Activated CD8-positive, alpha-beta memory T cell treated with anti-CD3 and anti-CD28 coated beads, Interleukin-2, amount 10 ng/mL, durations not matched to agents 7 days and 5 days (primary cell): ENCODE data around the gene PSMA7. TPM values are rescaled to one million over a fixed set of nuclear protein-coding genes. Genes with fewer than 3 reads are reported as not detected.

Experiments used
- ATAC-seq: fragments of 150-1000 bp; cut with Tn5 transposase; one replicate; pipeline ENCODE4 v1.10.0; 2021; ENCODE audit warnings: moderate library complexity
- CTCF ChIA-PET: fragments of 350-600 bp; sonication (Branson Sonifier 250); formaldehyde crosslinking; loops from one replicate; lab custom pipeline; 2021; ENCODE audit warnings: antibody characterized with exemption; lab: Charles Lee
- DNase-seq: peaks from one replicate; pipeline ENCODE4 v3.0.0-alpha.2; 2020
- H3K27ac Mint-ChIP-seq: one replicate; pipeline ENCODE4 v1.8.0; 2021; ENCODE audit warnings: mild to moderate bottlenecking, mixed read lengths
- H3K27me3 Mint-ChIP-seq: one replicate; pipeline ENCODE4 v1.8.0; 2021; ENCODE audit warnings: mixed read lengths
- H3K36me3 Mint-ChIP-seq: one replicate; pipeline ENCODE4 v1.8.0; 2021; ENCODE audit warnings: mild to moderate bottlenecking, mixed read lengths
- H3K4me1 Mint-ChIP-seq: one replicate; pipeline ENCODE4 v1.8.0; 2021; ENCODE audit warnings: mixed read lengths
- H3K4me3 Mint-ChIP-seq: one replicate; pipeline ENCODE4 v1.8.0; 2021; ENCODE audit warnings: mild to moderate bottlenecking, moderate library complexity, mixed read lengths
- H3K9me3 Mint-ChIP-seq: one replicate; pipeline ENCODE4 v1.8.0; 2022; ENCODE audit warnings: low read depth, mixed read lengths
- total RNA-seq, 2 experiments: library from RNA; stranded (reverse); gene quantifications; one replicate each; pipeline ENCODE4 v1.2.3, GENCODE V29; 2021

PSMA7 gene
- total RNA-seq = 100 to 1,000 TPM; 287 to 359 TPM

DNA sequence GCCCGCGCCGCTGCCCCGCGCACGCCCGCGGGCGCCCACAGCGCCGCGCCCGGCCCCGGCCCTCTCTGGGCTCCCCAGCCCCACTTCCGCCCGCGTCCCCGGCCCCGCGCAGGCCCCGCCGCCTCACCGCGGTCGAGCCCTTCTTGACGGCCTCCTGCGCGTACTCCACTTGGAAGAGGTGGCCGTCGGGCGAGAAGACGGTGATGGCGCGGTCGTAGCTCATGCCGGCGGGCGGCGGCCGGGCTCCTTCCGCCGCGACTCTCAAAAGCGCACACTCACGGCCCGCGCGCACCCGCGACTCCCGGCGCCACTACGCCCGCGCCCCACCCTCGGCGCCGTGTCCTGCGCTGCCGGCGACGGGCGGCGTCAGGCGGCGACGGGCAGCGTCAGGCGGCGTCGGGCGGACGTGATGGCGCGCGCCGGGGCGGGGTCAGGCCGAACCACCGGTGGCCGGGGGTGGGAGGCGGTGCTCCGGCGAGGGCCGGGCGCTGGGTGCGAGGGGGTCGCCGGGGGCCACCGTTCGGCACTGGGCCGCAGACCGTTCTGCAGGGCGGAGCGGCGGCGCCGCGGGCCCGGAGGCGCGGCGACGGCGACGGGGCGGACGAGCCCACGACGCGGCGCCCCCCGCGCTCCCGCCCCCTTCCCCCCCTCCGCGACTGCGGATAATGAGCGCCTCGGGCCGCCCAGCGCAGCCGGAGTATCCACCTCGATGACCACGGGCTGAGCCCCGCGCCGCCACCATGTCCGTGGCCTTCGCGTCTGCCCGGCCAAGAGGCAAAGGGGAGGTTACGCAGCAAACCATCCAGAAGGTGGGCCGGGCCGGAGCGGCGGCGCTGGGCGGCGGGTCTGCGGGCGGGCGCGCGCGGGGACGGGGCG is at the start of gene PSMA7, which contains the start of gene SS18L1:
Gene PSMA7 (minus strand): TSS at position 314 of the 876 bp plus-strand sequence. CDS start 91 bp downstream, at position 223.
Gene SS18L1 (plus strand): TSS at position 689 of the 876 bp plus-strand sequence. CDS start 52 bp downstream, at position 741.
- CTCF ChIA-PET = interaction anchor here (0.8 to 2.5 kb wide), 2 partner anchors 9 to 21 kb away, joined by 4 to 20 read pairs; partner anchors contain the start of gene LSM14B
- H3K4me1 Mint-ChIP-seq = peaks cover 48% of the 10 kb centered on the region
- H3K27me3 Mint-ChIP-seq = no peaks in the 10 kb centered on the region
- peak; percentile 90 for ATAC-seq
- peaks cover 30% of the 10 kb centered on the region for H3K36me3 Mint-ChIP-seq
- peak; percentile 88 for DNase-seq
- peak within 1 kb of the TSS; percentile 91 for H3K27ac Mint-ChIP-seq
- H3K9me3 Mint-ChIP-seq = no peaks in the 10 kb centered on the region
- peak within 1 kb of the TSS; percentile 95 for H3K4me3 Mint-ChIP-seq

DNA sequence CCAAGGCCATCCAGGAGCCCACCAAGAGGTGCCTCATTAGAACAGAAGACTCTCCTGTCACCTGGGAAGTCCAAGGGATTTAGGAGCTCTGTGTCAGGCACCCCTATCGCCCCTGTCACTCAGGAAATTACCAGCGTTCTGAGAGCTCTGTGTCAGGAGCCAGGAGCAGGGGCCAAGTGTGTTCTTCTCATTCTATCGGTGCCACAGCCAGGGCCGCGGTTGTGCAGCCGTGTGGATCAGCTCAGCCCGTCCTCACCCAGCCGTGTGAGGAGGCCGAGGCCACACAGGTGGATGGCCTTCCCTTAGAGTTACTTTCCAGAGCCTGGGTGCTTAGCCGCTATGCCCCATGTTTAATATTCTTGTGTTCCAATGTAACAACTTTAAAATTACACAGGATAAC is 49.4 kb upstream of the PSMA7 start:
- DNase-seq (no peak), ATAC-seq (no peak)
- Mint-ChIP-seq H3K27ac (no peak overlapping the region), H3K4me3 (no peak overlapping the region), H3K27me3 (no peaks in the 10 kb centered on the region), H3K9me3 (no peaks in the 10 kb centered on the region), H3K4me1 (peaks cover 3% of the 10 kb centered on the region), H3K36me3 (peaks cover 8% of the 10 kb centered on the region)
- CTCF ChIA-PET = no interaction called here

DNA sequence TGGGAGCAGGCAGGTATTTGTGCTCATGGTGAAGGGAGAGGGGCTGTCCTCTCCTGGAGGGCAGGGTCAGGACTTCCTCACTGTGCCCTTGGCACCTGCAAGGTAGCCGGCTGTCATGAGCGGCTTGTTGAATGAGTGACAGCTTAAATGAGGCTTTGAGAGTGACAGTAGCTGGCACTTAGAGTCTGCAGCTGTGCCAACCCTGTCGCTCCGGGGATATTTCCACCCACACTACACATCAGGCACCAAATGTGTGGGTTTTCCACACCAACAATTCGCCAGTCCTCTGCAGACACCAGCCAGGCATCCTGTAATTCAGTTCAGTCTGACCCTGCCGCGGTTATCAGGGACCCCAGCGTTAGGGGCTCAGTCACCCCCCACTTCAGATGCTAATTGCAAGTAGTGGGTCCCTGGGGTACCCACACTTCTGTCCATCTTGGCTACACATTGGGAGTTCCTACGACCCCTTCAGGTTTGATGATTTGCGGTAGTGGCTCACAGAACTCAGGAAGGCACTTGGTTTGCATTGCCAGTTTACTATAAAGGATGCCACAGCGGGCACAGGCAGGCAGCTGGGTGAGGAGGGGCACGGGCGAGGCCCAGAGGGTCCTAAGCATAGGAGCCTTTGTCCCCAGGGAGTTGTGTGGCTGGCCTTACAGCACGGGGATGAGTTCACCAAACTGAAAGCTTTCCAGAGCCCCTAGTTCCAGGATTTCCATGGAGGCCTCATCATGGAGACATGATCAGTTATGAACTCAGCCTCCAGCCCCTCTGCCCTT is 48.8 kb upstream of the PSMA7 start:
- DNase-seq (no peak), ATAC-seq (no peak)
- Mint-ChIP-seq H3K4me3 (no peak overlapping the region), H3K9me3 (no peaks in the 10 kb centered on the region), H3K27ac (no peak overlapping the region), H3K36me3 (peaks cover 7% of the 10 kb centered on the region), H3K4me1 (peaks cover 7% of the 10 kb centered on the region), H3K27me3 (no peaks in the 10 kb centered on the region)
- CTCF ChIA-PET = no interaction called here

- ATAC-seq (no peak), DNase-seq (no peak)
- Mint-ChIP-seq H3K9me3 (no peaks in the 10 kb centered on the region), H3K36me3 (peaks cover 7% of the 10 kb centered on the region), H3K4me1 (peaks cover 10% of the 10 kb centered on the region), H3K4me3 (no peak overlapping the region), H3K27ac (no peak overlapping the region), H3K27me3 (no peaks in the 10 kb centered on the region)
- CTCF ChIA-PET = no interaction called here
These were observed 47.6 kb upstream of the PSMA7 start for GRCh38 chr20:62190639-62191411.

- CTCF ChIA-PET = no interaction called here
- Mint-ChIP-seq H3K9me3 (no peaks in the 10 kb centered on the region), H3K27me3 (no peaks in the 10 kb centered on the region), H3K4me3 (no peak overlapping the region), H3K4me1 (peaks cover 26% of the 10 kb centered on the region), H3K36me3 (peaks cover 4% of the 10 kb centered on the region), H3K27ac (no peak overlapping the region)
- DNase-seq (no peak), ATAC-seq (no peak)
These were observed 44.0 kb upstream of the PSMA7 start for GRCh38 chr20:62186887-62187866.

GRCh38 chr20:62186096-62186426 is 42.9 kb upstream of the PSMA7 start:
- H3K4me1 Mint-ChIP-seq = peaks cover 33% of the 10 kb centered on the region
- no peak overlapping the region for H3K4me3 Mint-ChIP-seq

GRCh38 chr20:62183426-62184142 is 40.4 kb upstream of the PSMA7 start:
- Mint-ChIP-seq H3K36me3 (peaks cover 3% of the 10 kb centered on the region), H3K27me3 (no peaks in the 10 kb centered on the region), H3K27ac (peak overlapping the region; percentile 94), H3K4me1 (peaks cover 33% of the 10 kb centered on the region), H3K9me3 (no peaks in the 10 kb centered on the region), H3K4me3 (peak overlapping the region; percentile 85)
- ATAC-seq (no peak), DNase-seq (no peak)
- CTCF ChIA-PET = interaction anchor here (0.6 to 1.8 kb wide), 2 partner anchors 42 to 440 kb away, joined by 3 to 5 read pairs; no protein-coding TSS in a partner anchor

More at GRCh38 chr20:62186096-62186426, 42.9 kb upstream of the PSMA7 start:
- Mint-ChIP-seq H3K27me3 (no peaks in the 10 kb centered on the region), H3K27ac (no peak overlapping the region), H3K9me3 (no peaks in the 10 kb centered on the region), H3K36me3 (peaks cover 6% of the 10 kb centered on the region)
- ATAC-seq = no peak
- no peak for DNase-seq
- CTCF ChIA-PET = no interaction called here

- Mint-ChIP-seq H3K9me3 (no peaks in the 10 kb centered on the region), H3K27me3 (no peaks in the 10 kb centered on the region), H3K27ac (peak within 1 kb of the TSS; percentile 94), H3K4me1 (peaks cover 33% of the 10 kb centered on the region), H3K36me3 (peaks cover 3% of the 10 kb centered on the region), H3K4me3 (peak within 1 kb of the TSS; percentile 85)
- ATAC-seq (peak; percentile 97), DNase-seq (peak; percentile 98)
- CTCF ChIA-PET = interaction anchor here (1.8 kb wide), 1 partner anchor 42 kb away, joined by 5 read pairs; no protein-coding TSS in a partner anchor
These were observed 39.6 kb upstream of the PSMA7 start, which contains the start of gene MTG2 for GRCh38 chr20:62182469-62183425. TSS of gene MTG2 (plus strand) at chr20:62183028. CDS start at chr20:62193421, 10,393 bp downstream.

DNA sequence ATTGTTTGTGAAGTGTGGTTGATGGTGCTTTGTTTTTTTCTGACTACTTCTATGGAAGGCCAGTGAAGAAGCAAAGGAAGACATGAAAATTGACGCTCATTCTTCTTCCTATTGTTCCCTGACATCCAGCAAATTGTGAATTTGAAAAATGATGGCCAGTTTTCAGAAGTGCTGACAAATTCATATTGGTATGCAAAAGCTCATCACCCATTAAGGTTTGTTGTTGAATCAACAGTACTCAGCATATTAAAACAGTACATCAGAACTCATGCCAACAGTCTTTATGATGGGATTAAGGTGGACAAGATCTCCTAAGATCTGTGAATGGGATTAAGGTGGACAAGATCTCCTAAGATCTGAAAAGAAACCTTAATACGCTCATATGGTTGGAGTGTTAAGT is 38.6 kb upstream of the PSMA7 start:
- ATAC-seq (no peak), DNase-seq (no peak)
- Mint-ChIP-seq H3K4me3 (peak overlapping the region; percentile 85), H3K27me3 (no peaks in the 10 kb centered on the region), H3K36me3 (peaks cover 3% of the 10 kb centered on the region), H3K27ac (peak overlapping the region; percentile 94), H3K9me3 (no peaks in the 10 kb centered on the region), H3K4me1 (peaks cover 26% of the 10 kb centered on the region)
- CTCF ChIA-PET = no interaction called here

DNA sequence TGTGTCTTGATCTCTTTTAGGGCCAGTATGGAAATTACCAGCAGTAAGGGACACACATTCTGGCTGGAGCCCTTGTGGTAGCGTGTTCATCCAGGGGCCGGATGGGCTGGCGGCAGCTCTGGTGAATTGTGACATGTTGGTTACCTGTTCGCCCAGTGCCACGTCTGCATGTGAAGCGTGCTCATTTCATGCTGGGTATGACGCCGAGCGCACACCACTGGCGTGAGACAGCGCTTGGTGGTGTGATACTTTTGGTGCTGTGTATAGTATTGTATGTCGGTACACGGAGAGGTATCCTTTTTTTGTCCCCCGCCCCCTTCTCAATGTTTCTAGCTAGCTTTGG is 35.9 kb upstream of the PSMA7 start:
- no peaks in the 10 kb centered on the region for H3K9me3 Mint-ChIP-seq
- H3K27me3 Mint-ChIP-seq = no peaks in the 10 kb centered on the region
- no peak for DNase-seq
- H3K27ac Mint-ChIP-seq = no peak overlapping the region
- H3K4me1 Mint-ChIP-seq = peaks cover 14% of the 10 kb centered on the region
- H3K36me3 Mint-ChIP-seq = peaks cover 5% of the 10 kb centered on the region
- CTCF ChIA-PET = no interaction called here
- no peak overlapping the region for H3K4me3 Mint-ChIP-seq
- no peak for ATAC-seq
